Fibroblast of pulmonary artery (primary cell): ENCODE results near the gene SPTLC2.

Experiments used
- DNase-seq: peaks from one replicate; pipeline ENCODE4 v3.0.0-alpha.2; 2010; ENCODE audit warnings: low read depth
- H3K4me3 ChIP-seq: replicated peaks from 2 replicates; pipeline ENCODE4 v1.5.1; 2011; ENCODE audit warnings: low read depth, mild to moderate bottlenecking, control low read depth, low read length, moderate library complexity
- CTCF ChIP-seq: IDR thresholded peaks from 2 replicates; pipeline ENCODE4 v1.5.1; 2011; ENCODE audit warnings: mild to moderate bottlenecking, control low read depth, low read length, inconsistent platforms; ENCODE audit errors: missing control alignments

The SPTLC2 gene

GRCh38 chr14:77612011-77612620 lies 4.3 kb downstream of the SPTLC2 start:
- H3K4me3 ChIP-seq, result no peak overlapping the region

DNA sequence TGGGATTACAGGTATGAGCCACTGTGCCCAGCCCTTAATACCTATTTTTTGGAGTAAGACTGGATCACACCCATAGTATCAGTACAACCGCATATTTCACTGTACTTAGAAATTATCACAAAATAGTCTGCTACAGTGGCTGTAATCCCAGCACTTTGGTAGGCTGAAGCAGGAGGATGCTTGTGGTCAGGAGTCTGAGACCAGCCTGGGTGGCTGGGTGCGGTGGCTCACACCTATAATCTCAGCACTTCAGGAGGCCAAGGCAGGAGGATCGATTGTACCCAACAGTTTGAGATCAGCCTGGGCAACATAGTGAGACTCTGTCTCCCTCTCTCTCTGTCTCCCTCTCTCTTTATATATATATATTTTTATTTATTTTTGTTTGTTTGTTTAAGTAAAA lies 5.9 kb downstream of the SPTLC2 start:
- no peak for TF ChIP-seq CTCF
- DNase-seq, result no peak
- no peak overlapping the region for H3K4me3 ChIP-seq

More at GRCh38 chr14:77612011-77612620, 4.3 kb downstream of the SPTLC2 start:
- DNase-seq, result peak; percentile 56
- no peak for TF ChIP-seq CTCF

DNA sequence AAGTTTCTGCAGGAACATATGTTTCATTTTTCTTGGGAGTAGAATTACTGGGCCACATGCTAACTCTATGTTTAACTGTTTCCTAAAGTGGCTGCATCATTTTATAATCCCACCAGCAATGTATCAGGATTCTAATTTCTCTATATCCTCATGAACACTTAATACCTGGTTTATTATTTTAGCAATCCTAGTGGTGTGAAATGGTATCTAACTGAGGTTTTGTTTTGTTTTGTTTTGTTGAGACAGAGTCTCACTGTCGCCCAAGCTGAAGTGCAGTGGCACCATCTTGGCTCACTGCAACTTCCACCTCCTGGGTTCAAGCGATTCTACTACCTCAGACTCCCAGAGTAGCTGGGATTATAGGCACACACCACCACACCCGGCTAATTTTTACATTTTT lies 6.5 kb downstream of the SPTLC2 start:
- TF ChIP-seq CTCF, result no peak
- DNase-seq, result no peak
- H3K4me3 ChIP-seq, result no peak overlapping the region

DNA sequence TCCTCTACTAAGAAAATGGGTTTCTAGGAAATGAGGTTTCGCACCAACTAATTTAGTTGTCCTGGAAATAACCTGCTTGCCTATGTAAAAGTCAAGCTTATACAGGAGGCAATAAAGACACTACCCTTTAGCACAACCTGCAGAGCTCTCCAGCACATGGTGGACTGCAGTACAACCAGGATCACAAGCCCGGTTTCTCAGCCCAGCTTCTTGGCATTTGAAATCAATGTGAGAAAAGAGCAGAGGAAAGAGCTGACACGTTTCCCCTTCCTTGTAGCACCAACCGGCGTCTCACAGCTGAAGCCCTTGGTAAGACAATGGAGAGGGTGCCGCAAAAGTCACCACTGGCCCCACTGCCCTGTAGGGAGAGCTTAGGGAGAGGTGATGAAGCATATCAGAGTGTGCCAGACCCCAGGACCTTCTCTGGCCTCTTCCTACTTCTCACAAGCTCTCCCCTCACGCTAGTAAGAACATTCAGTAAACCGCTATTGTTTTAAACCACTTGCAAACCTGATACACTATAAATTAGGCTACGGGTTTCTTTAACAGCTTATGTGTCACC lies 8.6 kb downstream of the SPTLC2 start:
- TF ChIP-seq CTCF, result no peak
- DNase-seq, result no peak
- no peak overlapping the region for H3K4me3 ChIP-seq

GRCh38 chr14:77605392-77605972 lies 11.0 kb downstream of the SPTLC2 start:
- TF ChIP-seq CTCF, result no peak
- no peak overlapping the region for H3K4me3 ChIP-seq
- DNase-seq, result no peak

GRCh38 chr14:77603654-77604255 lies 12.7 kb downstream of the SPTLC2 start:
- peak; percentile 48 for DNase-seq
- no peak overlapping the region for H3K4me3 ChIP-seq
- TF ChIP-seq CTCF, result peak; percentile 54
